Naive thymus-derived CD8-positive, alpha-beta T cell (primary cell): ENCODE data around the gene UFD1. TPM values are rescaled to one million over a fixed set of nuclear protein-coding genes. Genes with fewer than 3 reads are reported as not detected.

Source experiments
- ATAC-seq, 2 donors: fragments of 150-1000 bp; cut with Tn5 transposase in 1 of 2; sonication (Bioruptor Pico), chemical (Tn5 transposase) in 1 of 2; 1 replicate in 1 of 2; 2 replicates in 1 of 2; pipeline ENCODE4 v1.10.0; 2021; ENCODE audit warnings: mild to moderate bottlenecking in 2 of 2, moderate library complexity in 2 of 2
- POLR2A ChIA-PET: fragments of 350-600 bp; sonication (Branson Sonifier 250); formaldehyde crosslinking; loops from one replicate; lab custom pipeline; 2021; ENCODE audit warnings: antibody characterized with exemption; lab: Charles Lee
- DNase-seq, 10 donors: peaks; one replicate each; pipeline versions ENCODE4 v3.0.0 to v3.0.0-alpha.2; 2020 to 2022
- H3K27ac Mint-ChIP-seq, 10 donors: one replicate each; pipeline ENCODE4 v1.8.0; 2020 to 2022; ENCODE audit warnings: mild to moderate bottlenecking in 10 of 10, mixed read lengths in 10 of 10, moderate library complexity in 4 of 10, inconsistent platforms in 1 of 10
- H3K27me3 Mint-ChIP-seq, 5 donors: one replicate each; pipeline ENCODE4 v1.8.0; 2021 to 2022; ENCODE audit warnings: mixed read lengths in 5 of 5
- H3K36me3 Mint-ChIP-seq, 3 donors: one replicate each; pipeline ENCODE4 v1.8.0; 2020 to 2022; ENCODE audit warnings: mixed read lengths in 3 of 3, mild to moderate bottlenecking in 2 of 3, inconsistent platforms in 1 of 3
- H3K4me1 Mint-ChIP-seq, 4 donors: one replicate each; pipeline ENCODE4 v1.8.0; 2021 to 2022; ENCODE audit warnings: mixed read lengths in 4 of 4
- H3K4me3 Mint-ChIP-seq, 10 donors: one replicate each; pipeline ENCODE4 v1.8.0; 2020 to 2022; ENCODE audit warnings: mild to moderate bottlenecking in 10 of 10, mixed read lengths in 10 of 10, moderate library complexity in 6 of 10, inconsistent platforms in 1 of 10
- H3K9me3 Mint-ChIP-seq, 9 donors: one replicate each; pipeline ENCODE4 v1.8.0; 2020 to 2022; ENCODE audit warnings: mixed read lengths in 9 of 9, mild to moderate bottlenecking in 3 of 9, inconsistent platforms in 1 of 9, moderate library complexity in 1 of 9
- polyA plus RNA-seq, 3 donors: library from polyadenylated mRNA; unstranded; fragments of 300-500 nt; fragmentation: Illumina TruSeq; gene quantifications; one replicate each; pipeline ENCODE4 v1.2.3, GENCODE V29; 2021
- total RNA-seq, 8 experiments: library from RNA in 2 of 8; stranded (reverse) in 2 of 8; gene quantifications; one replicate each; pipeline ENCODE4 v1.2.3 and lab custom pipeline; 2021 to 2026

The UFD1 gene, protein sequence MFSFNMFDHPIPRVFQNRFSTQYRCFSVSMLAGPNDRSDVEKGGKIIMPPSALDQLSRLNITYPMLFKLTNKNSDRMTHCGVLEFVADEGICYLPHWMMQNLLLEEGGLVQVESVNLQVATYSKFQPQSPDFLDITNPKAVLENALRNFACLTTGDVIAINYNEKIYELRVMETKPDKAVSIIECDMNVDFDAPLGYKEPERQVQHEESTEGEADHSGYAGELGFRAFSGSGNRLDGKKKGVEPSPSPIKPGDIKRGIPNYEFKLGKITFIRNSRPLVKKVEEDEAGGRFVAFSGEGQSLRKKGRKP
- total RNA-seq (10 to 100 TPM; 50.2 to 59.1 TPM), polyA plus RNA-seq (10 to 100 TPM; 73.1 to 80.9 (median 78.0) TPM), total RNA-seq (lab: John Stamatoyannopoulos, UW) (68.2 to 116 (median 79.0) reads per million in 6 experiments)

DNA sequence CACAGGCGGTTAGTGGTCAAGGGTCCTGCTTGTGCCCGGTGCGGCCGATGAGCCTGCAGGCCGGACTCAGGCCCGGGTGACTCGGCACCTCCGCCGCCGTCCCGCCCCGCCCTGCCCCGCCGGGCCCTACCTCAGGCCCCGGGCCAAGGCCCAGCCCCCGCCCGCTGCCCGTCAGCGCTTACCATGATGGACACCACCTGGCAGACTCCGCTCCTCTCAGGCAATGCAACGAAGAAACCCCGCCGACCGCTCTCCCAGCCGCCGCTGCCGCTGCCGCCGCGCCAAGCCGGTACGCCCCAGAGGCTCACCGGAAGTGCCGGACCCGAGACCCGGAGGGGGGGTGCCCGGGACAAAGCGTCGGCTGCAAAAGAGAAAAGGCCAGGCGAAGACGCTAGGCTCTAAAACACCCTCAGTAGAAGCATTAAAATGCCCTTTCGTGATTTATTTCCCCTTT is at the start of gene UFD1:
Gene UFD1, minus strand, starts transcription at position 293 of the 454 bp plus-strand sequence. Its CDS starts 108 bp downstream, at position 185.
- POLR2A ChIA-PET, result interaction anchor here (0.7 to 3.2 kb wide), 13 partner anchors 9 to 368 kb away, joined by 3 to 29 read pairs (median 3); partner anchors contain the start of genes C22orf39, DGCR2, ESS2 and HIRA
- Mint-ChIP-seq H3K27ac (peak within 1 kb of the TSS; percentile 98 to 100 (median 100)), H3K36me3 (peaks cover 0 to 7% (median 1%) of the 10 kb centered on the region in 3 donors), H3K9me3 (no peaks in the 10 kb centered on the region), H3K4me3 (peak within 1 kb of the TSS; percentile 92 to 98 (median 96)), H3K4me1 (peaks cover 19 to 36% (median 33%) of the 10 kb centered on the region in 4 donors), H3K27me3 (no peaks in the 10 kb centered on the region)
- DNase-seq (peak in 9 of 10 donors; percentile 66 to 87 (median 77)), ATAC-seq (peak; percentile 60 to 66)

DNA sequence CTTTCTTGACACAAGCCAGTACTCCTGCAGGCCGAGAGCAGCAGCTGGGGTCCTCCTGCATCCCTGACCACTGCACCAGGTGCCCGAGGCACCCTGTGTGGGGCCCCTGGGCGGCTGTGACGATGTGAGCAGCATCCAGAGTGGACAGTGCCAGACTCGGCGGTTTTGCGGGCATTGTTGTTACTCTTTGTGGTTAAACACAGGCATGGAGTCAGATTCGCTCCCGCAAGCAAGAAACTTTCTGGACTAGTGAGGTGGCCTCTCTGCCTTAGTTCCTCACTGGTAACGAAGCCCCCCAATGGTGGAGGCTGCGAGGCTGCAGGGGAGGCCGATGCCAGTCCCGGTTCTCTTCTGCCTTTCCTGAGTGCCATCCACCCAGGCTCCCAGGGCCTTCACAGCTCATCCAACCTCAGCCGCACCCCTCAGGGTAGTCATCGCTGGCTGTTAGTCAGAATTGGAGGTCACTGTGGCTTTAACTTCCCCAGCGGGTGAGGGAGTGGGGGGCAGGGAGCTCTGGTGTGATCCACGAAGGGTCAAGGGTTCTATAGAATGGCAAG is 48.9 kb upstream of the UFD1 start:
- Mint-ChIP-seq H3K27me3 (peaks cover 0 to 32% (median 20%) of the 10 kb centered on the region in 5 donors), H3K4me1 (peaks cover 3 to 15% (median 7%) of the 10 kb centered on the region in 4 donors), H3K36me3 (no peaks in the 10 kb centered on the region), H3K27ac (no peak overlapping the region), H3K4me3 (no peak overlapping the region), H3K9me3 (no peaks in the 10 kb centered on the region)
- ATAC-seq (no peak), DNase-seq (no peak)
- POLR2A ChIA-PET, result no interaction called here

DNA sequence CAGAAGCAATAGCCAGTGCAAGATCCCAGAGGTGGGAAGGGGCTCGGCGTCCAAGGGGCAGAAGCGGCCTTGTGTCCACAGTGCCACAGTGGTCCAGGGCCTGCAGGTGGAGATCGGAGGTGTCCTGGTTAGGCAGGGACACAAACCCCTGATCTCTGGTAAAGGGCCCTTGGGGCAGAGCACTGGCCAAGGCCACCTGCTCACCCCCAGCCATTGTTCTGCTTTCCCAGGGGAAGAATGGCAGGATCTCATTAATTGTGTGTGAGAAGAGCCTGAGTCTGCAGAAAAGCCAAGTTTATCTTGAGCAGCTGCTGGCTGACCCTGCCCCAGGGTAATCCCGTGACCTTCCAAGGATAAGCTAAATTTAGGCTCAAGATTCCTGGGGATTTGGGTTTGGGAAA is 48.3 kb upstream of the UFD1 start:
- DNase-seq, result no peak
- Mint-ChIP-seq H3K36me3 (no peaks in the 10 kb centered on the region), H3K4me1 (peaks cover 3 to 18% (median 9%) of the 10 kb centered on the region in 4 donors)

DNA sequence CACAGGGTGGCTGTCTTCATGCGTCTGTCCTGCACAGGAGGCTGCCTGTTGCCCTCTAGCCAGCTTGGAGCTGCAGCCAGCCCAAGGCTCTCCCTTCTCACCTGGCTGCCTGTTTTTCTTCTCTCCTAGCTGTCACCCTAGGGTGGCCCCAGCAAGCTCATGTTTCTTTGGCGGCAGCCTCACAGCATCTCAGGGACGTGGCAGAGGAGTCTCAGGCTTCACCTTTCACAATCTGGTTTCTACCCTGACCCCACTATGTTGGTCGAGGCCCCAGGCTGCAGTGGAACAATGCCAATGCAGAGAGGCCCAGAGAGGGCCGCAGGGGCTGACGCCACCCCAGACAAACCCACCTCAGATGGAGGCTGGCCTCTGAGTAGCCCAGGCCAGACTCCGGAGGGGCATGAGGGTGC is 47.7 kb upstream of the UFD1 start:
- no peak for ATAC-seq

More for the DNA sequence above, 48.3 kb upstream of the UFD1 start:
- Mint-ChIP-seq H3K27me3 (peaks cover 0 to 36% (median 23%) of the 10 kb centered on the region in 5 donors), H3K4me3 (no peak overlapping the region), H3K9me3 (no peaks in the 10 kb centered on the region), H3K27ac (no peak overlapping the region)
- POLR2A ChIA-PET, result no interaction called here
- no peak for ATAC-seq

DNA sequence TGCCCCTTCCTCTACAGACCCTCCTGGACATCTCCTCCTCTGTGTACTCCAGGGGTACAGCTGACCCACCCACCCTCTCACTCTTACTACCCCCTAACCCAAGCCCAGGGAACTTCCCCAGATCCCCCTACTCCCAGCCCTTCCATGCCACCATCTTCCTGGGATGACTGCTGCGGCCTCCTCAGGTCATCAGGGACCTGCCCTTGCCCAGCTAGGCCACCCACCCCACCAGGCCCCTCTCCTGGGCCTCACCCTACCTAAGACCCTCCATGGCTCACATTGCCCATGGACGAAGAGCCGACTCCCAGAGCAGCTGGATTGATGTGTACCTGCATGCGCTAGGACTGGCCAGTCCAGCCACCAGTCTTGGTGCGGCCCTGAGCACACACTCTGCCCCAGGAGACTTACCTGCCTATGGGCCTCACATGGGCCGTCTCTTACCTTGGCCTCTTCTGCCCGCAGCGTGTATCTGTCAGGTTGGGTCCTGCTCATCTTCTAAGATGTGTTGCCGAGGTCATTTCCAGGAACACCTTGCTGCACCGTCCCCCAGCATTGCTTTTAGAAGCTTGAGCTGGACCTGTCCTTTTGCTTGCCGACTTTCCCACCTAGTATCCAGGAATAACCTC is 47.2 kb upstream of the UFD1 start:
- Mint-ChIP-seq H3K9me3 (no peaks in the 10 kb centered on the region), H3K4me3 (peak overlapping the region in 5 of 10 donors; percentile 6 to 41 (median 23)), H3K27me3 (peaks cover 0 to 36% (median 26%) of the 10 kb centered on the region in 5 donors), H3K36me3 (no peaks in the 10 kb centered on the region), H3K27ac (peak overlapping the region in 1 of 10 donors; percentile 22), H3K4me1 (peaks cover 3 to 18% (median 9%) of the 10 kb centered on the region in 4 donors)
- POLR2A ChIA-PET, result interaction anchor here (0.5 kb wide), 1 partner anchor 10 kb away, joined by 3 read pairs; no protein-coding TSS in a partner anchor
- no peak for DNase-seq
- ATAC-seq, result no peak

More for the DNA sequence above, 47.7 kb upstream of the UFD1 start:
- Mint-ChIP-seq H3K4me1 (peaks cover 3 to 18% (median 9%) of the 10 kb centered on the region in 4 donors), H3K27ac (no peak overlapping the region), H3K27me3 (peaks cover 0 to 36% (median 26%) of the 10 kb centered on the region in 5 donors), H3K36me3 (no peaks in the 10 kb centered on the region), H3K9me3 (no peaks in the 10 kb centered on the region), H3K4me3 (no peak overlapping the region)
- DNase-seq, result no peak
- POLR2A ChIA-PET, result interaction anchor here (0.5 kb wide), 1 partner anchor 10 kb away, joined by 3 read pairs; no protein-coding TSS in a partner anchor

DNA sequence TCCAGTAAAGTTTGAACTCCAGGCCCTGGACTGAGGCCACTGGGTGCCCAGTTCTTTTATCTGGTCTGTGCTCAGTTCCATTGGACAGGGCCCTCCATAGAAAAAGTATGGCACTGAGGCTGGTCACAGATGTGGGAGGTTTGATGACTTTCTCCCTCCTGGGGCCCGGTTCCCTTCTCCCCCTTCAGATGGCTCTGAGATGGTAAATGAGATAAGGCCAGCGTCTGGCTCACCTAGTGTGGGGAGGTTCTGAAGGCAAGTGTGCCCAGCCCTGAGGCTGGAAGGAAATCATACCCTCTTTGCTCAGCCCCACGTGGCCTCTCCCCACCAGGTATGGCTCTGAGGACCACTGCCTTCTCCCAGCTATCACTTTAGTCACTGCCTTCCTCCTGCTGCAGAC is 46.7 kb upstream of the UFD1 start:
- peak overlapping the region in 4 of 10 donors; percentile 6 to 41 (median 30) for H3K4me3 Mint-ChIP-seq
- no peak overlapping the region for H3K27ac Mint-ChIP-seq
- H3K36me3 Mint-ChIP-seq, result no peaks in the 10 kb centered on the region
- peaks cover 3 to 18% (median 9%) of the 10 kb centered on the region in 4 donors for H3K4me1 Mint-ChIP-seq
- peaks cover 0 to 36% (median 26%) of the 10 kb centered on the region in 5 donors for H3K27me3 Mint-ChIP-seq
- POLR2A ChIA-PET, result no interaction called here
- ATAC-seq, result no peak
- no peaks in the 10 kb centered on the region for H3K9me3 Mint-ChIP-seq
- no peak for DNase-seq

DNA sequence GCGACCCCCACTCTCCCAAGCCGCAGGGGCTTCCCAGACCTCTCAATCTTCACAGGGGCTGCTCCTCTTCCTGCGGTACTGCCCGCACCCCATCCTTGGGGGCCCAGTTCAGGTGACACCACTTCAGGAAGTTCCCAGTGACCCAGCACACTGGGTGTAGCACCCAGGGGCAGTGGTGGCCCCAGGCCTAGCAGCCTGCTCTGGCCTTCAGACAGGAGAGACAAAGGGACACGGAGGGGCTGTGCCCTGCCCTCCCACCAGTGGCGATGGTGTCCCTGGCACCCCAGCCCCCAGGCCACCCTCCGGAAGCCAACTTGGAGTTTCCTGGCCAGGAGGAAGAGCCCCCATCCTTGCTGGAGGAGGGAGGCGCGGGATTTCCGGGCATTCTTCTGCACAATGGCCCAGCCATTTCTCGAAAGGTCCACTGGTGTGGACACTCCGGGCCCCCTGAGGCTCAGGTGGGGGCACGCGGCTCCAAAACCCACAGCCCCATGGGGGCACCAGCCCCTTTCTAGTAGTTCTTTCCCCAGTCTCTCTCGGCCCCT is 46.2 kb upstream of the UFD1 start:
- Mint-ChIP-seq H3K27ac (peak overlapping the region in 1 of 10 donors; percentile 61), H3K9me3 (no peaks in the 10 kb centered on the region), H3K4me1 (peaks cover 3 to 18% (median 9%) of the 10 kb centered on the region in 4 donors), H3K4me3 (peak overlapping the region in 9 of 10 donors; percentile 42 to 84 (median 55)), H3K36me3 (no peaks in the 10 kb centered on the region), H3K27me3 (peaks cover 0 to 36% (median 26%) of the 10 kb centered on the region in 5 donors)
- ATAC-seq (no peak), DNase-seq (no peak)
- POLR2A ChIA-PET, result no interaction called here

DNA sequence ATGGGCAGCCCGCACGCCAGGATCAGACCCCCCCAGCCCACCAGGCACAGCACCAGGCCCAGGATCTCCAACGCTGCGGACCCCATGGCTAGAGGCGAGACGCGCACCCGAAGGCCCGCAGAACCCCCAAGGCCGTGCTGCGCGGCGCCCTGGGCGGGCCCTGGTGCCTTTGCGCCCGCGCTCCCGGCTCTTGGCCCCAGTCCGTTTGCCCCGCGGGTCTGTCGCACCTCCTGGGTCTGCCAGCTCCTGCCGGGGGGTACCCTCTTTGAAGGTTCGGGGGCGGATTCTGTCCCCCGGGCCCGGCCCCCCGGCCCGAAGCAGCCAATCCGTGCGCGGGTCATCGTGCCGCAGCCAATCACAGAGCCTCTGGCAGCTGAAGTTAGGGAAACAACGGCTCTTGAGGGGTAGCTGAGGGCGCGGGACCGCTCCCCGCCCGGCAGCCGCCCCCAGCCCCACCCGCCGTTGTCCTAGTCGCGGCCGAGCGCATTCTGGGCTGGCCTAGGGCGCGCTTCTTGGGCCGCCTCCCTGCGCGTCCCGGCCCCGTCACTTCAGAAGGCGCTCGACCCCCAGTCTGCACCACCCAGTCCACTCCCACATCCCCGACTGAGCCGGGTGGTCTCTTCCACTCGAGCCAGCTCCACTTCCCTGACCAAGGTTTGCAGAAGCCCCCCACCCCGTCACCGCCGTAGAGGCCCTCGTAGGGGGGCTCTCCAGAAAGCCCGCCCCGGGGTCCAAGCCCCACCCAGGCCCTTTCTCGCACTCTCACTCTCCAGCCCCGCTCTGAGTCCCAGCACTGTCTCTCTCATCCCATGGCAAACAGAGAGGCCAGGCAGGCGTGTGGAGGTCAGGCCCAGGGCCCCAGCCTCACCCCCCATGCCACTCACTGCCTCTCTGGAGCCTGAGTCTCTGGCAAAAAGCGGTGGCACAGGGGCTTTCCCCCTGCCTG is 45.5 kb upstream of the UFD1 start, which contains the start of gene CLDN5:
Gene CLDN5, minus strand, starts transcription at position 241 of the 946 bp plus-strand sequence. Its CDS starts 155 bp downstream, at position 86.
- peaks cover 0 to 36% (median 26%) of the 10 kb centered on the region in 5 donors for H3K27me3 Mint-ChIP-seq
- peak within 1 kb of the TSS; percentile 57 to 84 (median 69) for H3K4me3 Mint-ChIP-seq
- ATAC-seq (peak; percentile 41 to 50), DNase-seq (peak in 1 of 10 donors; percentile 9)
- H3K4me1 Mint-ChIP-seq, result peaks cover 3 to 18% (median 9%) of the 10 kb centered on the region in 4 donors
- POLR2A ChIA-PET, result no interaction called here
- no peaks in the 10 kb centered on the region for H3K36me3 Mint-ChIP-seq
- peak within 1 kb of the TSS in 2 of 10 donors; percentile 50 to 61 for H3K27ac Mint-ChIP-seq
- H3K9me3 Mint-ChIP-seq, result no peaks in the 10 kb centered on the region

DNA sequence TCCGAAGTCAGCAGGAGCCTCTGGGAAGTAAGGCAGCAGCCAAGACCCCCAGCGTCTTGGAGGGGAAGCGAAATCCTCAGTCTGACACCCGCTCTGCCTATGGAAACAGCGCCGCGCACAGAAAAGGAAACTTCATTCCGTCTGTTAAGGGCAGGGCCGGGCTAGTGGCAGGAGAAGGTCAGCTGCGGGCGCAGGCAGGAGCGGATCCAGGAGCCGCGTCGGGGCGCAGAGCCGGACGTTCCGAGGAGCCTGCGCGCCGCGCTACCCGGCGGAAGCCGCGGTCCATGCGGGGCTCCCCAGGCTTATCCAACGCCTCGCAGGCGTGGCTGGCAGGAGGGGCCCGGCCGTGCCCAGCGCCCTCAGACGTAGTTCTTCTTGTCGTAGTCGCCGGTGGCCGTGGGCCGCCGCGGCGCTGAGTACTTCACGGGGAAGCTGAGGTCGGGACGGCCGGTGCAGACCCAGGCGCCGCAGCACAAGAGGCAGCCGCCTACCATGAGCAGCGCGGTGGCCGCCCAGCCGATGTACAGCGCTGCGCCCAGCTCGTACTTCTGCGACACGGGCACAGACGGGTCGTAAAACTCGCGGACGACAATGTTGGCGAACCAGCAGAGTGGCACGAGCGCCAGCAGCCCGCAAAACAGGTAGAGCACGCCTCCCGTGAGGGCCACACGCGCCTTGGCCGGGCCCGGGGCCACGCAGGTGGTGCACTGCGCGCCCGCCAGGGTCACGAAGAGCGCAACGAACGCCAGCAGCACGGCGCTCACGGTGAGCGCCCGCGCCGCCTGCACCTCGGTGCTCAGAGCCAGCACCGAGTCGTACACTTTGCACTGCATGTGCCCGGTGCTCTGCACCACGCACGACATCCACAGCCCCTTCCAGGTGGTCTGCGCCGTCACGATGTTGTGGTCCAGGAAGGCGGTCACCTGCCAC is 44.5 kb upstream of the UFD1 start:
- Mint-ChIP-seq H3K27me3 (peaks cover 0 to 36% (median 26%) of the 10 kb centered on the region in 5 donors), H3K9me3 (no peaks in the 10 kb centered on the region), H3K4me1 (peaks cover 3 to 18% (median 9%) of the 10 kb centered on the region in 4 donors), H3K36me3 (no peaks in the 10 kb centered on the region), H3K4me3 (peak overlapping the region; percentile 57 to 83 (median 69)), H3K27ac (no peak overlapping the region)
- POLR2A ChIA-PET, result interaction anchor here (1.1 kb wide), 1 partner anchor 11 kb away, joined by 3 read pairs; no protein-coding TSS in a partner anchor
- ATAC-seq (peak; percentile 74 to 78), DNase-seq (peak in 2 of 10 donors; percentile 18 to 20)

DNA sequence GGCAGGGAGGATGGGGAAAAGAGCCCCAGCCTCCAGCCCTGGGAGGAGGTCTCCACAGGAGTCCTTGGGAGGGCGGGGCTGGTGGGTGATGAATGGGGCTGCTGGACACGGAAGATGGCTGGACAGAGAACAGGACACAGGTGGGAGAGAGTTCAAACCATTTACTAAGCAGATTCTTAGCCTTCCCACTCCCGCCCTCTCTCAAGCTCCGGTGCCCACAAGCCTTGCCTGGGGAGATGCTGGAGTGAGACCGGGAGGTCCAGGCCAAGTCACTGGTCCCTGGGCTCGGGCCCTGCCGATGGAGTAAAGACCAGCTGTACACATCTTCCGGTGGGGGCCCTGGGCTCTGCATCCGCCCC is 43.9 kb upstream of the UFD1 start:
- peaks cover 0 to 36% (median 26%) of the 10 kb centered on the region in 5 donors for H3K27me3 Mint-ChIP-seq
- no peak for ATAC-seq
- no peaks in the 10 kb centered on the region for H3K9me3 Mint-ChIP-seq
- H3K36me3 Mint-ChIP-seq, result no peaks in the 10 kb centered on the region
- peak overlapping the region; percentile 22 to 79 (median 58) for H3K4me3 Mint-ChIP-seq
- POLR2A ChIA-PET, result interaction anchor here (1.1 kb wide), 1 partner anchor 12 kb away, joined by 3 read pairs; no protein-coding TSS in a partner anchor
- peaks cover 3 to 18% (median 9%) of the 10 kb centered on the region in 4 donors for H3K4me1 Mint-ChIP-seq
- H3K27ac Mint-ChIP-seq, result no peak overlapping the region
- DNase-seq, result no peak
